Parathyroid adenoma (tissue), 2 donors: ENCODE results near the gene SOX13.

Experiments
- H2AFZ ChIP-seq: fragments of 300-600 bp; sonication (generic); one replicate; pipeline ENCODE4 v1.7.0; 2017; ENCODE audit warnings: antibody characterized with exemption, mild to moderate bottlenecking
- H3K27ac ChIP-seq: fragments of 300-600 bp; sonication (generic); one replicate; pipeline ENCODE4 v1.7.0; 2017
- H3K27me3 ChIP-seq: fragments of 300-600 bp; sonication (generic); one replicate; pipeline ENCODE4 v1.7.0; 2017; ENCODE audit warnings: low read length; ENCODE audit not compliant: control insufficient read depth, insufficient read depth
- H3K36me3 ChIP-seq: fragments of 300-600 bp; sonication (generic); one replicate; pipeline ENCODE4 v1.7.0; 2017; ENCODE audit warnings: low read length; ENCODE audit not compliant: control insufficient read depth, insufficient read depth
- H3K4me1 ChIP-seq: fragments of 300-600 bp; sonication (generic); one replicate; pipeline ENCODE4 v1.7.0; 2017; ENCODE audit warnings: control low read depth
- H3K4me2 ChIP-seq: fragments of 300-600 bp; sonication (generic); one replicate; pipeline ENCODE4 v1.7.0; 2017; ENCODE audit warnings: low read length
- H3K4me3 ChIP-seq: fragments of 300-600 bp; sonication (generic); one replicate; pipeline ENCODE4 v1.7.0; 2017; ENCODE audit warnings: low read depth, low read length
- H3K79me2 ChIP-seq: fragments of 300-600 bp; sonication (generic); one replicate; pipeline ENCODE4 v1.7.0; 2017; ENCODE audit warnings: control low read depth
- H3K9ac ChIP-seq: fragments of 300-600 bp; sonication (generic); one replicate; pipeline ENCODE4 v1.7.0; 2017; ENCODE audit warnings: mild to moderate bottlenecking
- H3K9me3 ChIP-seq: fragments of 300-600 bp; sonication (generic); one replicate; pipeline ENCODE4 v1.7.0; 2017; ENCODE audit warnings: low read length; ENCODE audit not compliant: control insufficient read depth
- CTCF ChIP-seq: fragments of 300-600 bp; sonication (generic); IDR thresholded peaks from one replicate; pipeline ENCODE4 v1.7.0; 2017; ENCODE audit warnings: antibody characterized with exemption, mild to moderate bottlenecking
- donor health status: primary hyperparathyroidism.

Gene SOX13

DNA sequence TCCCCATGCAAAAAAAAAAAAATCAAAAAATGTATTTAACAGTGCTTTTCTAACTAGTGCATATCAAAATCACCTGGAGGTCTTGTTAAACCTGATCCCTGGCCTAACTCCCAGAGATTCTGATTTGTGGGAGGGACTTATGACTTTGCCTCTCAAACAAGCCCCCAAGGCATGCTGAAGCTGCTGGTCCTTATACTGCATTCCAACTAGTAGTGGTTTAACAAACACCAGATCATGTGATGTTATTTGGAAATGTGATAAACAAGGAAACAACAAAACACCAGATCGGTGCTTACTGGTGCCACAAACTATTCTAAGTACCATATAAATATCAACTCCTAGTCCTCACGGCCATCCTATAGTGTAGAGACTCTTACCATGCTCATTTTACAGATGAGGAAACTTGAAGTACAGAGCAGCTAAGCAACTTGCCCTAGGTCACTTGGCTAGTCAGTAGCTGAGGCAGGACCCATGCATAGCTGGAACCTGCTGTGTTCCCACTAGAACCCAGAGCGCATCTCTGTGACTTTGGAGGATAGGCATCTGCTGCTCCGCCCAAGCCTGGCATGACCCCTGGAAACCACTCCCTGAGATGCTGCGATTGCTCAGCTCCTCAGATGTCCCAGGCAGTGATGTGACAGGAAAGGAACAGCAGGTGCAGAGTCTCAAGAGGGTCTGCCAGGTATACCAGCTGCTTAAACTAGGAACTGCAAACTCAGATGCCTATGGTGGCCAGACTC is 38.1 kb downstream of the SOX13 start:
- no peak overlapping the region for H3K27ac ChIP-seq
- no peak for TF ChIP-seq CTCF
- H3K4me2 ChIP-seq, result no peak overlapping the region
- no peaks in the 10 kb centered on the region for H3K9me3 ChIP-seq
- H3K4me3 ChIP-seq, result no peak overlapping the region
- peaks cover 29% of the 10 kb centered on the region for H3K4me1 ChIP-seq
- H3K27me3 ChIP-seq, result no peaks in the 10 kb centered on the region
- H2AFZ ChIP-seq, result no peak overlapping the region
- H3K36me3 ChIP-seq, result no peaks in the 10 kb centered on the region
- H3K79me2 ChIP-seq, result peaks cover 30% of the 10 kb centered on the region
- no peak overlapping the region for H3K9ac ChIP-seq

DNA sequence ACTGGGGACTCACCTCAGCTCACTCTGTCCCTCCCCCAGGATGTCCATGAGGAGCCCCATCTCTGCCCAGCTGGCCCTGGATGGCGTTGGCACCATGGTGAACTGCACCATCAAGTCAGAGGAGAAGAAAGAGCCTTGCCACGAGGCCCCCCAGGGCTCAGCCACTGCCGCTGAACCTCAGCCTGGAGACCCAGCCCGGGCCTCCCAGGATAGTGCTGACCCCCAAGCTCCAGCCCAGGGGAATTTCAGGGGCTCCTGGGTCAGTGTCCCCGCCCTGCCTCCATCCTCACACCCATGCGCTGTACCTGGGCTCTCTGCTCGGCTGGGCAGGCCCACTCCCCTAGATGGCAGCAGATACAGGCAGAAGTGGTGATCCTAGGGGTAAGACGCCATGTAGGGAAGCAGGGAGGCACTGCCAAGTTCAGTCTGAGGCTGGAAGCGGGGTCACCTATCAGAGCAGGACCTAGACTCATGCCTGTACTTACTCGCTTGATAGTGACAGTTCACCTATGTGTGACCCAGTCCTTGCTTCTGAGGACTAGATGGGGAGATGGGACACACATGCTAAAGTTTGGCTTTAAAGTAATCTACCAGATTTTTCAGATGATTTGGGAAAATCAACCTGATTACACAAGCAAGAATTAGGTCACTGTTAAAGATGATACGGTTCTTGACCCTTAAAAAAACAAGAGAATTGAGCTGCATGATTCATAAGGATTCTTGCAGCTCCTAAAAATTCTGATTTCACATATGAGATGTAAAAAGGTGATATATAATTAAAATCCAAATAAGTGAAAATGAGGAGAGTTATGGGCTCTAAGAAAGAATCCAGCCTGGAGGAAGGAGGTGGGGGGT is 40.2 kb downstream of the SOX13 start:
- H3K79me2 ChIP-seq, result peaks cover 30% of the 10 kb centered on the region

DNA sequence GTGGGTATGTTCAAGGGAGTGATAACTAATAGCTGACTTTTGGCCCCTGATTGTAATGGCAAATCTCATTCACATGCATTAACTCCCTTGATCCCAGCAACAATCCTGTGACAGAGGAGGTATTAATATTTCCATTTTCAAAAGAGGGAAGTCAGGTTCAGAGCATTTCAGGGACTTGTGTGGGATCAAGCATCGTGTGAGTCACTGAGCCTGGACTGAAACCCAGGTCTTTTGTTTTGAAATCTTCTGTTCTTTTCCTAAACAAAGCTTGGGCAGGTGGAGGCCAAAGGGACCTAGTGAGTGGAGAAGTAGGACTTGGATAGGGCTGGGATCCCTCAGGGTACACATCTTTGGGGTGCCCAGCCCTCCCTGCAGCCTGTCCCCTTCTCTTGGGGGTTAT is 41.0 kb downstream of the SOX13 start:
- no peak overlapping the region for H3K4me3 ChIP-seq
- peaks cover 30% of the 10 kb centered on the region for H3K79me2 ChIP-seq
- no peaks in the 10 kb centered on the region for H3K9me3 ChIP-seq
- no peak for TF ChIP-seq CTCF
- no peaks in the 10 kb centered on the region for H3K36me3 ChIP-seq
- no peak overlapping the region for H3K27ac ChIP-seq
- no peak overlapping the region for H3K9ac ChIP-seq
- H2AFZ ChIP-seq, result no peak overlapping the region
- H3K4me2 ChIP-seq, result no peak overlapping the region
- peaks cover 22% of the 10 kb centered on the region for H3K4me1 ChIP-seq
- H3K27me3 ChIP-seq, result no peaks in the 10 kb centered on the region

More for the DNA sequence above, 40.2 kb downstream of the SOX13 start:
- Histone ChIP-seq H3K4me3 (no peak overlapping the region), H3K4me2 (no peak overlapping the region), H3K9ac (no peak overlapping the region), H3K9me3 (no peaks in the 10 kb centered on the region), H3K27me3 (no peaks in the 10 kb centered on the region), H3K4me1 (peaks cover 28% of the 10 kb centered on the region), H2AFZ (no peak overlapping the region), H3K27ac (no peak overlapping the region), H3K36me3 (no peaks in the 10 kb centered on the region)
- no peak for TF ChIP-seq CTCF

DNA sequence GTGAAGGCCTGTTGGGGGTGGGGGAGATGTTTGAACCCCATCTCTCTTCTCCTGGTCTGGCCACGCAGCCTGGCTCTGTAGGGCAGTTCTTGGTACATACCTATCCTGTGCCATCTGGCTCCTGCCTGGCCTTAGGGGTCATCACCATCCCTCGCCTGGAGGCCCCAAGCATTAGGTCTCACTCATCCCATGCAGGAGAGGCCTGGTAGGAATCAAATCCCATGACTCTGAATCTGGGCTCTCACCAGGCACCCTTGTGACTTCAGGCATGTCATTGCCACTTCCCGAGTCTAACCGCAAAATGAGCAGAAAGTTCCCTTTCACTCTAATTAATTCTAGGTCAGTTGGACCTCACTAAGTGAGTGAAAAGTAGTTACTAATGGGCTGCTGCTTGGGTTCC is 41.7 kb downstream of the SOX13 start:
- H3K27me3 ChIP-seq, result no peaks in the 10 kb centered on the region
- H3K9me3 ChIP-seq, result no peaks in the 10 kb centered on the region
- no peaks in the 10 kb centered on the region for H3K36me3 ChIP-seq
- H3K4me1 ChIP-seq, result peaks cover 16% of the 10 kb centered on the region
- no peak overlapping the region for H3K9ac ChIP-seq
- no peak for TF ChIP-seq CTCF
- no peak overlapping the region for H3K4me3 ChIP-seq
- no peak overlapping the region for H3K4me2 ChIP-seq
- no peak overlapping the region for H3K27ac ChIP-seq
- H2AFZ ChIP-seq, result no peak overlapping the region
- H3K79me2 ChIP-seq, result peaks cover 30% of the 10 kb centered on the region
